Erythroblast (primary cell): ENCODE results near the gene DNAJB13.

Experiments
- GATA1 ChIP-seq: IDR thresholded peaks from 2 replicates; pipeline ENCODE4 v1.6.1; 2011; ENCODE audit warnings: low read depth, mild to moderate bottlenecking, control low read depth, low read length, moderate library complexity
- POLR2A ChIP-seq: IDR thresholded peaks from 2 replicates; pipeline ENCODE4 v1.6.1; 2011; ENCODE audit warnings: mild to moderate bottlenecking, low read length

DNA sequence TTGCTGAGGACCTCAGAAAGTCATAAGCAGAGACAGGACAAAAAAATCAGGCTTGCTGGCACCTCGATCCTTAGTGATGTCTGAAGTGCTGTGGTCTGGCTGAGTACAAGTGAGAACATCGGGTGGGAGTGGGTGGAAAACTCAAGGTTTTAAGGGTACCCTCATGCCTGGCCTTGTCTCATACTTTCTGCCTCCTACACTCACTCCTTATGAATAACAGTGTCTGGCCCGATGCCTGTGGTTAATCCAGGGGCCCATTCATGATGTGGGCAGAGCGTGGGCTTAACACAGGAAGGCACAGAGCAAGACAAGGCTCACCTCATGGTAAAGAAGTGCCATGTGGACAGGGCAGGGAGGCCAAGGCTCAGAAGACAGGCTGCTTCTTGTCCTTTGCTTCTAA lies 69.0 kb downstream of the DNAJB13 start:
- TF ChIP-seq POLR2A = no peak
- no peak for TF ChIP-seq GATA1
